NOMO-1 treated with DMSO at 0.1 percent for 48 hours (cell line): Measurements from ENCODE around the gene CYP3A4.
"Not testable (repeated sequence)": the region's sequence is repeated elsewhere in the genome, so short reads cannot be mapped to it uniquely, and the experiment has no call there.

Experiments used
- DNase-seq: peaks from one replicate; lab custom pipeline; 2025; ENCODE audit not compliant: unreplicated experiment; lab: John Stamatoyannopoulos, UW

Gene CYP3A4

GRCh38 chr7:99729486-99730237 is 54.3 kb downstream of the CYP3A4 start:
- no peak for DNase-seq

- DNase-seq: no peak
These were observed 55.4 kb downstream of the CYP3A4 start for GRCh38 chr7:99728615-99729014.

GRCh38 chr7:99723201-99723600 is 60.8 kb downstream of the CYP3A4 start:
- DNase-seq: not testable (repeated sequence)

- no peak for DNase-seq
These were observed 63.0 kb downstream of the CYP3A4 start for GRCh38 chr7:99720800-99721595.

GRCh38 chr7:99719996-99720769 is 63.8 kb downstream of the CYP3A4 start:
- no peak for DNase-seq

- no peak for DNase-seq
These were observed 69.9 kb downstream of the CYP3A4 start for GRCh38 chr7:99713995-99714570.

- DNase-seq: no peak
These were observed 74.0 kb downstream of the CYP3A4 start for GRCh38 chr7:99709838-99710578.

GRCh38 chr7:99709260-99709659 is 74.7 kb downstream of the CYP3A4 start:
- no peak for DNase-seq

GRCh38 chr7:99707096-99707495 is 76.9 kb downstream of the CYP3A4 start:
- no peak for DNase-seq
